ENCODE results near the gene FBL. TPM values are rescaled to one million over a fixed set of nuclear protein-coding genes. Genes with fewer than 3 reads are reported as not detected.

Gene FBL
- total and polyA plus RNA-seq, 2 of the 4 experiments (the other 2 are of a cell fraction): 259 to 446 TPM

DNA sequence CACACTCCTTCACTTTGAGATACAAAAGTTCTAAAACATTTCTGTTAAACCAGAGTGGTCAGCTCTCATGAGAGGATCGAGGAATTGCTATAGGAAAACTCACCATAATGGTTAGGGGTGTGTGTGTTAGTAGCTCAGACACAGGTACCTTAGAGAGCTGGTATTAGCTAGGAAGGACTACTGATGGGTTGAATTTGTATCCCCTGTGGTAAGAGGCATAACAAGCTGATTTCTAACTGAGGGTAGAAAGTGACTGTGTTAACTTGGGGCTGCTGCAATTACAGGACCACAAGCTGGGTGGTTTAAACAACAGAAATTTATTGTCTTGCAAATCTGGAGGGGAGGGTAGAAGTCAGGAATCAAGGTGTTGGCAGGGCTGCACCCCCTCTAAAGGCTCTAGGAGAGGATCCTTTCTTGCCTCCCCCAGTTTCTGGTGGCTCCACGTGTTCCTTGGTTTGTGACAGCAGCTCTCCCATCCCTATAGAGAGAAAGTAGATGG is 50.1 kb downstream of the FBL start:
- Histone ChIP-seq H2AK5ac (ENCODE audit: low read depth, low read length) (no peak overlapping the region), H3K79me1 (ENCODE audit: low read depth in 1 of 2, low read length in 2 of 2) (no peaks in the 10 kb centered on the region), H2AK9ac (replicated peaks; ENCODE audit: low read depth, low read length, poor library complexity) (no peak overlapping the region), H3K9me1 (ENCODE audit: insufficient read depth, low read length) (no peaks in the 10 kb centered on the region), H2BK120ac (ENCODE audit: low read depth, low read length) (no peak overlapping the region), H2AFZ (replicated peaks; ENCODE audit: low read length, poor library complexity) (no peak overlapping the region), H4K8ac (ENCODE audit: low read depth in 2 of 2, low read length in 2 of 2) (no peak overlapping the region), H3K4ac (ENCODE audit: low read depth, low read length) (no peak overlapping the region), H3K18ac (ENCODE audit: low read depth, low read length) (no peak overlapping the region), H2BK5ac (ENCODE audit: low read depth, low read length, poor library complexity, severe bottlenecking) (no peak overlapping the region), H3K23ac (ENCODE audit: low read depth, low read length) (no peak overlapping the region), H2BK20ac (ENCODE audit: low read depth, low read length) (no peak overlapping the region), H3K4me1 (ENCODE audit: control insufficient read depth, insufficient read depth, low read length) (no peaks in the 10 kb centered on the region), H3K14ac (replicated peaks; ENCODE audit: low read depth, low read length) (no peak overlapping the region), H3K36me3 (ENCODE audit: control insufficient read depth, insufficient read depth, low read length) (no peaks in the 10 kb centered on the region), H2BK15ac (ENCODE audit: low read depth, low read length) (no peak overlapping the region), H3K4me2 (ENCODE audit: low read depth, low read length) (no peak overlapping the region), H4K91ac (ENCODE audit: insufficient read depth, low read depth, low read length) (no peak overlapping the region), H4K5ac (ENCODE audit: low read depth, low read length) (no peak overlapping the region), H3K27ac (ENCODE audit: insufficient read depth, low read length) (no peak overlapping the region), H3K4me3 (ENCODE audit: insufficient read depth, low read depth, low read length) (no peak overlapping the region), H3K9me3 (ENCODE audit: control insufficient read depth, insufficient read depth, low read length) (no peaks in the 10 kb centered on the region), H4K20me1 (ENCODE audit: insufficient read depth, low read length) (no peaks in the 10 kb centered on the region), H3K9ac (ENCODE audit: low read depth, low read length) (no peak overlapping the region), H3K27me3 (ENCODE audit: control insufficient read depth, insufficient read depth, low read length) (peaks cover 5% of the 10 kb centered on the region), H3K56ac (ENCODE audit: extremely low read depth, insufficient read depth, low read length) (no peak overlapping the region)
- BruUV-seq (replicated peaks): no TSS peak
- no peak for ATAC-seq (ENCODE audit: low read depth)
- WGBS, 2 experiments (ENCODE audit: extremely low coverage in 2 of 2, insufficient read length in 1 of 2): no CpG with 5 or more reads among the region's 2 CpGs
- in situ Hi-C loops (cut with MboI; ENCODE audit: low sequenced_read_pairs) (no loop called here), intact Hi-C loops (cut with micrococcal nuclease) (no loop called here), dilution Hi-C loops (cut with HindIII; ENCODE audit: low sequenced_read_pairs, unreplicated experiment) (no loop called here)
- POLR2A ChIA-PET (ENCODE audit: unreplicated experiment): no interaction called here
- no peak for TF ChIP-seq RCOR1 (IDR thresholded peaks at IDR 0.05; ENCODE audit: insufficient replicate concordance, low read length)
- no peak for TF ChIP-seq RAD21 (IDR thresholded peaks at IDR 0.05; ENCODE audit: low read length)
- no peak for TF ChIP-seq MXI1 (IDR thresholded peaks at IDR 0.05; ENCODE audit: borderline replicate concordance, low read depth, low read length)
- TF ChIP-seq POLR2A (IDR thresholded peaks at IDR 0.05; ENCODE audit: low read depth, low read length): no peak
- TF ChIP-seq MAFK (IDR thresholded peaks at IDR 0.05; ENCODE audit: low read depth, low read length): no peak
- TF ChIP-seq RFX5 (IDR thresholded peaks at IDR 0.05; ENCODE audit: low read depth, low read length): no peak
- no peak for TF ChIP-seq BHLHE40 (IDR thresholded peaks at IDR 0.05; ENCODE audit: low read depth, low read length)
- no peak for TF ChIP-seq NFE2L2 (IDR thresholded peaks at IDR 0.05; ENCODE audit: low read depth, low read length)
- TF ChIP-seq SMC3 (IDR thresholded peaks at IDR 0.05; ENCODE audit: low read depth, low read length): no peak
- TF ChIP-seq CEBPB (IDR thresholded peaks at IDR 0.05; ENCODE audit: low read depth, low read length): no peak
- TF ChIP-seq, protein P1, sequence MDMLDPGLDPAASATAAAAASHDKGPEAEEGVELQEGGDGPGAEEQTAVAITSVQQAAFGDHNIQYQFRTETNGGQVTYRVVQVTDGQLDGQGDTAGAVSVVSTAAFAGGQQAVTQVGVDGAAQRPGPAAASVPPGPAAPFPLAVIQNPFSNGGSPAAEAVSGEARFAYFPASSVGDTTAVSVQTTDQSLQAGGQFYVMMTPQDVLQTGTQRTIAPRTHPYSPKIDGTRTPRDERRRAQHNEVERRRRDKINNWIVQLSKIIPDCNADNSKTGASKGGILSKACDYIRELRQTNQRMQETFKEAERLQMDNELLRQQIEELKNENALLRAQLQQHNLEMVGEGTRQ (IDR thresholded peaks at IDR 0.05; ENCODE audit: low read depth, low read length): no peak
- TF ChIP-seq, protein P2, sequence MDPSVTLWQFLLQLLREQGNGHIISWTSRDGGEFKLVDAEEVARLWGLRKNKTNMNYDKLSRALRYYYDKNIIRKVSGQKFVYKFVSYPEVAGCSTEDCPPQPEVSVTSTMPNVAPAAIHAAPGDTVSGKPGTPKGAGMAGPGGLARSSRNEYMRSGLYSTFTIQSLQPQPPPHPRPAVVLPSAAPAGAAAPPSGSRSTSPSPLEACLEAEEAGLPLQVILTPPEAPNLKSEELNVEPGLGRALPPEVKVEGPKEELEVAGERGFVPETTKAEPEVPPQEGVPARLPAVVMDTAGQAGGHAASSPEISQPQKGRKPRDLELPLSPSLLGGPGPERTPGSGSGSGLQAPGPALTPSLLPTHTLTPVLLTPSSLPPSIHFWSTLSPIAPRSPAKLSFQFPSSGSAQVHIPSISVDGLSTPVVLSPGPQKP (IDR thresholded peaks at IDR 0.05; ENCODE audit: borderline replicate concordance, low read depth, low read length): no peak
- TF ChIP-seq, protein P3, sequence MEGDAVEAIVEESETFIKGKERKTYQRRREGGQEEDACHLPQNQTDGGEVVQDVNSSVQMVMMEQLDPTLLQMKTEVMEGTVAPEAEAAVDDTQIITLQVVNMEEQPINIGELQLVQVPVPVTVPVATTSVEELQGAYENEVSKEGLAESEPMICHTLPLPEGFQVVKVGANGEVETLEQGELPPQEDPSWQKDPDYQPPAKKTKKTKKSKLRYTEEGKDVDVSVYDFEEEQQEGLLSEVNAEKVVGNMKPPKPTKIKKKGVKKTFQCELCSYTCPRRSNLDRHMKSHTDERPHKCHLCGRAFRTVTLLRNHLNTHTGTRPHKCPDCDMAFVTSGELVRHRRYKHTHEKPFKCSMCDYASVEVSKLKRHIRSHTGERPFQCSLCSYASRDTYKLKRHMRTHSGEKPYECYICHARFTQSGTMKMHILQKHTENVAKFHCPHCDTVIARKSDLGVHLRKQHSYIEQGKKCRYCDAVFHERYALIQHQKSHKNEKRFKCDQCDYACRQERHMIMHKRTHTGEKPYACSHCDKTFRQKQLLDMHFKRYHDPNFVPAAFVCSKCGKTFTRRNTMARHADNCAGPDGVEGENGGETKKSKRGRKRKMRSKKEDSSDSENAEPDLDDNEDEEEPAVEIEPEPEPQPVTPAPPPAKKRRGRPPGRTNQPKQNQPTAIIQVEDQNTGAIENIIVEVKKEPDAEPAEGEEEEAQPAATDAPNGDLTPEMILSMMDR (conservative IDR thresholded peaks at IDR 0.05; ENCODE audit: low read depth, low read length): no peak
- no peak for TF ChIP-seq FOS (IDR thresholded peaks at IDR 0.05; ENCODE audit: low read depth, low read length)
- TF ChIP-seq CHD1 (IDR thresholded peaks at IDR 0.05; ENCODE audit: low read depth, low read length): no peak
- TF ChIP-seq MAZ (IDR thresholded peaks at IDR 0.05; ENCODE audit: borderline replicate concordance, low read depth, low read length): no peak
- no peak for DNase-seq
- CTCF ChIA-PET: interaction anchor here (1.2 kb wide), 1 partner anchor 175 kb away, joined by 3 read pairs; the partner anchor contains the start of gene PSMC4
